HL-60 (cell line): ENCODE measurements around the gene ANXA2.
"Not testable (repeated sequence)": the region's sequence is repeated elsewhere in the genome, so short reads cannot be mapped to it uniquely, and the experiment has no call there.

Experiments
- DNase-seq, 2 experiments: peaks; one replicate each; pipeline ENCODE4 v3.0.0-alpha.2; 2010 to 2020; ENCODE audit warnings: low read depth in 1 of 2, low spot score in 1 of 2
- H3K27ac ChIP-seq: fragments of 250-450 bp; sonication (Bioruptor Pico); replicated peaks from 2 replicates; pipeline ENCODE4 v1.5.1; 2020; ENCODE audit warnings: mild to moderate bottlenecking, moderate library complexity
- H3K27me3 ChIP-seq: fragments of 250-450 bp; sonication (Bioruptor Pico); 2 replicates; pipeline ENCODE4 v1.5.1; 2021; ENCODE audit warnings: mild to moderate bottlenecking, moderate library complexity; ENCODE audit not compliant: insufficient read depth, poor library complexity, severe bottlenecking
- H3K4me3 ChIP-seq: replicated peaks from 2 replicates; pipeline ENCODE4 v1.5.1; 2011; ENCODE audit warnings: mild to moderate bottlenecking, control low read depth, low read length; ENCODE audit not compliant: insufficient read depth
- GABPA ChIP-seq: IDR thresholded peaks from 2 replicates; pipeline ENCODE4 v1.6.1; 2012; ENCODE audit warnings: low read depth
- POLR2AphosphoS5 ChIP-seq: IDR thresholded peaks from 2 replicates; pipeline ENCODE4 v1.6.1; 2012; ENCODE audit warnings: low read depth
- SPI1 ChIP-seq: IDR thresholded peaks from 2 replicates; pipeline ENCODE4 v1.6.1; 2012; ENCODE audit warnings: low read depth, mild to moderate bottlenecking, borderline replicate concordance
- TF ChIP-seq, protein P1 (sequence below): IDR thresholded peaks from 2 replicates; pipeline ENCODE4 v1.6.1; 2012; ENCODE audit warnings: low read depth; ENCODE audit not compliant: insufficient replicate concordance
- TF ChIP-seq, protein P2 (sequence below): IDR thresholded peaks from one replicate; pipeline ENCODE4 v1.5.1; 2011; ENCODE audit warnings: low read length, control low read depth, inconsistent platforms; ENCODE audit not compliant: insufficient read depth

The ANXA2 gene

DNA sequence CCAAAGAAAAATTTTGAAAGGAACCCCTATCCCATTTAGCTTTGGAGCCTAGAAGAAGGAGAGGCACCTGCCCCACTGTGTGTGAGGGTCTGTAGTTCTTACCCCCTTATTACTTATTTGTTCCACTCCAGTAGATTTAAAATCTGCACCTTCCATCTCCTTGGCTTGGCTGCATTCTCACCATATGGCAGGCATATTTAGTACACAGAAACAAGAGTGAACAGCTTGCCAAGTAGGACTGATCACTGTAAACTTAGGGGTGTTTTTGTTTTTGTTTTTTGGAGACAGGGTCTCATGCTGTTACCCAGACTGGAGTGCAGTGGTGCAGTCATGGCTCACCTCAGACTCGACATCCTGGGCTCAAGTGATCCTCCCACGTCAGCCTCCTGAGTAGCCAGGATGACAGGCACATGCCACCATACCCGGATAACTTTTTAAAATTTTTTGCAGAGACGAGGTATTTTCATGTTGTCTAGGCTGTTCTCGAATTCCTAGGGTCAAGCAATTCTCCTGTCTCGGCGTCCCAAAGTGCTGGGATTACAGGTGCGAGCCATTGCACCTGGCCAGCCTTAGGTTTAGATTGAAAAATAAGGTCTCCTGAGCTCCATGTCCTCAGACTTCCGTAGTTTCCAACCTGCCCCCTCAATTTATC lies 14.1 kb upstream of the ANXA2 start:
- H3K4me3 ChIP-seq = no peak overlapping the region
- TF ChIP-seq POLR2AphosphoS5 (no peak), SPI1 (no peak), GABPA (no peak)
- TF ChIP-seq, protein P1, sequence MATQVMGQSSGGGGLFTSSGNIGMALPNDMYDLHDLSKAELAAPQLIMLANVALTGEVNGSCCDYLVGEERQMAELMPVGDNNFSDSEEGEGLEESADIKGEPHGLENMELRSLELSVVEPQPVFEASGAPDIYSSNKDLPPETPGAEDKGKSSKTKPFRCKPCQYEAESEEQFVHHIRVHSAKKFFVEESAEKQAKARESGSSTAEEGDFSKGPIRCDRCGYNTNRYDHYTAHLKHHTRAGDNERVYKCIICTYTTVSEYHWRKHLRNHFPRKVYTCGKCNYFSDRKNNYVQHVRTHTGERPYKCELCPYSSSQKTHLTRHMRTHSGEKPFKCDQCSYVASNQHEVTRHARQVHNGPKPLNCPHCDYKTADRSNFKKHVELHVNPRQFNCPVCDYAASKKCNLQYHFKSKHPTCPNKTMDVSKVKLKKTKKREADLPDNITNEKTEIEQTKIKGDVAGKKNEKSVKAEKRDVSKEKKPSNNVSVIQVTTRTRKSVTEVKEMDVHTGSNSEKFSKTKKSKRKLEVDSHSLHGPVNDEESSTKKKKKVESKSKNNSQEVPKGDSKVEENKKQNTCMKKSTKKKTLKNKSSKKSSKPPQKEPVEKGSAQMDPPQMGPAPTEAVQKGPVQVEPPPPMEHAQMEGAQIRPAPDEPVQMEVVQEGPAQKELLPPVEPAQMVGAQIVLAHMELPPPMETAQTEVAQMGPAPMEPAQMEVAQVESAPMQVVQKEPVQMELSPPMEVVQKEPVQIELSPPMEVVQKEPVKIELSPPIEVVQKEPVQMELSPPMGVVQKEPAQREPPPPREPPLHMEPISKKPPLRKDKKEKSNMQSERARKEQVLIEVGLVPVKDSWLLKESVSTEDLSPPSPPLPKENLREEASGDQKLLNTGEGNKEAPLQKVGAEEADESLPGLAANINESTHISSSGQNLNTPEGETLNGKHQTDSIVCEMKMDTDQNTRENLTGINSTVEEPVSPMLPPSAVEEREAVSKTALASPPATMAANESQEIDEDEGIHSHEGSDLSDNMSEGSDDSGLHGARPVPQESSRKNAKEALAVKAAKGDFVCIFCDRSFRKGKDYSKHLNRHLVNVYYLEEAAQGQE = no peak
- TF ChIP-seq, protein P2, sequence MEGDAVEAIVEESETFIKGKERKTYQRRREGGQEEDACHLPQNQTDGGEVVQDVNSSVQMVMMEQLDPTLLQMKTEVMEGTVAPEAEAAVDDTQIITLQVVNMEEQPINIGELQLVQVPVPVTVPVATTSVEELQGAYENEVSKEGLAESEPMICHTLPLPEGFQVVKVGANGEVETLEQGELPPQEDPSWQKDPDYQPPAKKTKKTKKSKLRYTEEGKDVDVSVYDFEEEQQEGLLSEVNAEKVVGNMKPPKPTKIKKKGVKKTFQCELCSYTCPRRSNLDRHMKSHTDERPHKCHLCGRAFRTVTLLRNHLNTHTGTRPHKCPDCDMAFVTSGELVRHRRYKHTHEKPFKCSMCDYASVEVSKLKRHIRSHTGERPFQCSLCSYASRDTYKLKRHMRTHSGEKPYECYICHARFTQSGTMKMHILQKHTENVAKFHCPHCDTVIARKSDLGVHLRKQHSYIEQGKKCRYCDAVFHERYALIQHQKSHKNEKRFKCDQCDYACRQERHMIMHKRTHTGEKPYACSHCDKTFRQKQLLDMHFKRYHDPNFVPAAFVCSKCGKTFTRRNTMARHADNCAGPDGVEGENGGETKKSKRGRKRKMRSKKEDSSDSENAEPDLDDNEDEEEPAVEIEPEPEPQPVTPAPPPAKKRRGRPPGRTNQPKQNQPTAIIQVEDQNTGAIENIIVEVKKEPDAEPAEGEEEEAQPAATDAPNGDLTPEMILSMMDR = no peak
- no peaks in the 10 kb centered on the region for H3K27me3 ChIP-seq
- no peak overlapping the region for H3K27ac ChIP-seq
- DNase-seq = no peak

DNA sequence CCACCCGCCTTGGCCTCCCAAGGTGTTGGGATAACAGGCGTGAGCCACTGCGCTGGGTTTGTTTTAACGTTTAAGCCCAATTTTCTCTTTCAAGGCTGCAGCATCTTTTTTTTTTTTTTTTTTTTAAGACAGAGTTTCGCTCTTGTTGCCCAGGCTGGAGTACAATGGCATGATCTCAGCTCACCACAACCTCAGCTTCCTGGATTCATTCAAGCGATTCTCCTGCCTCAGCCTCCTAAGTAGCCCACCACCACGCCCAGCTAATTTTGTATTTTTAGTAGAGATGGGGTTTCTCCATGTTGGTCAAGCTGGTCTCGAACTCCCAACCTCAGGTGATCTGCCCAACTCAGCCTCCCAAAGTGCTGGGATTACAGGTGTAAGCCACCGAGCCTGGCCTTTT lies 12.6 kb upstream of the ANXA2 start:
- H3K27me3 ChIP-seq, DNase-seq, H3K27ac ChIP-seq, H3K4me3 ChIP-seq: not testable (repeated sequence)

DNA sequence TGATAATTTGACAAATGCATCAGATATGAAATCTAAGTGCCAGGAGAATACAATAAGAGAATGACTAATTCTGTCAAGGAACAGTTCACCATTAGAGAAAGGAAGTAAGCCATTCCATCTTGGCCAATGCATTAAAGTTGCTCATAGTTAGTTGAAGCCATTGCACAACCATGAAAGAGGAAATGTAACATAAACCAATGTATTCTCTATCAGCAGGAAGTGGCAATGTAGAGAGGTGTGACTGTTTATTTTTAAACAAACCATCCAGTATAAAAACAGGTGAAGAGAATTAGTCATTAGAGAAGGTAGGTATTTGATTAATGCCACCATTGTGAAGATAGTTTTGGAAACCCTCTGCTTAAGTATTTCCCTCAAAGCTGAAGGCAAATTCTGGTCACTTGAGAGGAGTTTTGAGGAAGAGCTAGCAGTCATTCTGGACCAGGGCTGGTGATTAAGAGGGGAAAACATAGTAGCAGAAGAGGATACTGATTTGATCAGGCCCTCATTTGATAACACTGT lies 10.7 kb upstream of the ANXA2 start:
- Histone ChIP-seq H3K27ac (no peak overlapping the region), H3K27me3 (no peaks in the 10 kb centered on the region), H3K4me3 (no peak overlapping the region)
- peak; percentile 46 to 65 for DNase-seq
- TF ChIP-seq SPI1 (peak; percentile 94), POLR2AphosphoS5 (no peak; the same call in 1 of the 2 replicates), GABPA (no peak)
- TF ChIP-seq, protein P2 = no peak

DNA sequence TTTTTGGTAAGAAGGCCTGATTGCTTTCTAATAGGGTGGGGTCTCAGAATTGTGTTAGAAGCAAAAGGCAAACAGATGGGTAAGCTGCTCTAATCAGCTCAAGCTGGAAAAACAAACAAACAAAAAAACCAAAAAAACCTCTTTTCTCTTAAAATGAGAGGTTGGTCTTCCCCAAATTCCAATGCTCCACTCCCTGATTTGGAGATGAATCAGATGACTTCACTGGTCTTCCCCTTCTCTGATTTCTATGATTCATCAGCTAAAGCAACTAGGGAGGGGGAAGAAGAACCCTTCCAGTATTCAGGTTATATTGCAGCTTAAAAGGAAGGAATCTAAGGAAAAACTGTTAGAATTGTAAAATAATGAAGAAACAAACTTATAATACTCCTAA lies 9.6 kb upstream of the ANXA2 start:
- DNase-seq = no peak
- H3K27me3 ChIP-seq = no peaks in the 10 kb centered on the region
- H3K27ac ChIP-seq = no peak overlapping the region
- H3K4me3 ChIP-seq = no peak overlapping the region
- no peak for TF ChIP-seq POLR2AphosphoS5
- TF ChIP-seq, protein P2 = no peak
- TF ChIP-seq, protein P1 = no peak
- TF ChIP-seq SPI1 = no peak
